NOMO-1 treated with dmso at 0.1 percent for 144 hours (cell line): ENCODE results near the gene CIDEA.
"Not testable (repeated sequence)": the region's sequence is repeated elsewhere in the genome, so short reads cannot be mapped to it uniquely, and the experiment has no call there.

Experiments used
- DNase-seq: peaks from one replicate; lab custom pipeline; 2025; ENCODE audit not compliant: unreplicated experiment; lab: John Stamatoyannopoulos, UW

CIDEA gene

GRCh38 chr18:12238826-12239225, 15.3 kb upstream of the CIDEA start:
- DNase-seq, result no peak

- no peak for DNase-seq
Observed at GRCh38 chr18:12239431-12239830, 14.7 kb upstream of the CIDEA start.

GRCh38 chr18:12242658-12243260, 11.4 kb upstream of the CIDEA start:
- no peak for DNase-seq

- not testable (repeated sequence) for DNase-seq
Observed at GRCh38 chr18:12243272-12243671, 10.9 kb upstream of the CIDEA start.

- DNase-seq, result no peak
Observed at GRCh38 chr18:12245793-12246135, 8.4 kb upstream of the CIDEA start.

GRCh38 chr18:12246849-12247808, 7.0 kb upstream of the CIDEA start:
- DNase-seq, result no peak

GRCh38 chr18:12247946-12248345, 6.2 kb upstream of the CIDEA start:
- DNase-seq, result no peak

- no peak for DNase-seq
Observed at GRCh38 chr18:12248926-12249720, 5.0 kb upstream of the CIDEA start.

GRCh38 chr18:12251311-12251710, 2.9 kb upstream of the CIDEA start:
- no peak for DNase-seq

- DNase-seq, result no peak
Observed at GRCh38 chr18:12252061-12252460, 2.1 kb upstream of the CIDEA start.

GRCh38 chr18:12253027-12253426, 1.1 kb upstream of the CIDEA start:
- DNase-seq, result no peak

- no peak for DNase-seq
Observed at GRCh38 chr18:12253663-12254135, 462 bp upstream of the CIDEA start.

- DNase-seq, result no peak
Observed at GRCh38 chr18:12254820-12255511, 805 bp downstream of the CIDEA start.

- DNase-seq, result no peak
Observed at GRCh38 chr18:12255626-12256026, 1.5 kb downstream of the CIDEA start.

- DNase-seq, result no peak
Observed at GRCh38 chr18:12256951-12257350, 2.8 kb downstream of the CIDEA start.

GRCh38 chr18:12257996-12258718, 4.0 kb downstream of the CIDEA start:
- no peak for DNase-seq

- DNase-seq, result no peak
Observed at GRCh38 chr18:12258719-12259705, 4.9 kb downstream of the CIDEA start.

- no peak for DNase-seq
Observed at GRCh38 chr18:12262748-12263147, 8.6 kb downstream of the CIDEA start.

- no peak for DNase-seq
Observed at GRCh38 chr18:12264864-12265263, 10.7 kb downstream of the CIDEA start.
